ENCODE results near the gene PLEKHM3.

Gene PLEKHM3

GRCh38 chr2:208000701-208001395 is 24.5 kb downstream of the PLEKHM3 start:
- DNase-seq (ENCODE audit: low spot score in 2 of 2) (no peak), ATAC-seq (replicated peaks; ENCODE audit: extremely low read depth, poor library complexity, severe bottlenecking) (no peak)
- H3K36me3 Mint-ChIP-seq (ENCODE audit: insufficient read depth): peaks cover 14% of the 10 kb centered on the region
- H3K9me3 Mint-ChIP-seq: no peaks in the 10 kb centered on the region
- H3K4me1 Mint-ChIP-seq: peaks cover 27% of the 10 kb centered on the region
- H3K27me3 Mint-ChIP-seq: no peaks in the 10 kb centered on the region
- H3K4me3 Mint-ChIP-seq: no peak overlapping the region
- no peak overlapping the region for H3K27ac Mint-ChIP-seq (ENCODE audit: low read depth)

GRCh38 chr2:207996848-207997247 is 28.5 kb downstream of the PLEKHM3 start:
- no peak for DNase-seq (ENCODE audit: low spot score in 2 of 2)
- no peak overlapping the region for H3K27ac Mint-ChIP-seq (ENCODE audit: low read depth)
- H3K36me3 Mint-ChIP-seq (ENCODE audit: insufficient read depth): peaks cover 14% of the 10 kb centered on the region
- no peaks in the 10 kb centered on the region for H3K9me3 Mint-ChIP-seq
- no peak for ATAC-seq (replicated peaks; ENCODE audit: extremely low read depth, poor library complexity, severe bottlenecking)
- H3K4me1 Mint-ChIP-seq: peaks cover 48% of the 10 kb centered on the region
- H3K4me3 Mint-ChIP-seq: no peak overlapping the region
- H3K27me3 Mint-ChIP-seq: no peaks in the 10 kb centered on the region

GRCh38 chr2:207995887-207996286 is 29.4 kb downstream of the PLEKHM3 start:
- ATAC-seq (replicated peaks; ENCODE audit: extremely low read depth, poor library complexity, severe bottlenecking): no peak
- H3K9me3 Mint-ChIP-seq: no peaks in the 10 kb centered on the region
- no peak overlapping the region for H3K4me3 Mint-ChIP-seq
- no peak for DNase-seq (ENCODE audit: low spot score in 2 of 2)
- peaks cover 47% of the 10 kb centered on the region for H3K4me1 Mint-ChIP-seq
- H3K27me3 Mint-ChIP-seq: no peaks in the 10 kb centered on the region
- H3K36me3 Mint-ChIP-seq (ENCODE audit: insufficient read depth): peaks cover 11% of the 10 kb centered on the region
- H3K27ac Mint-ChIP-seq (ENCODE audit: low read depth): no peak overlapping the region

DNA sequence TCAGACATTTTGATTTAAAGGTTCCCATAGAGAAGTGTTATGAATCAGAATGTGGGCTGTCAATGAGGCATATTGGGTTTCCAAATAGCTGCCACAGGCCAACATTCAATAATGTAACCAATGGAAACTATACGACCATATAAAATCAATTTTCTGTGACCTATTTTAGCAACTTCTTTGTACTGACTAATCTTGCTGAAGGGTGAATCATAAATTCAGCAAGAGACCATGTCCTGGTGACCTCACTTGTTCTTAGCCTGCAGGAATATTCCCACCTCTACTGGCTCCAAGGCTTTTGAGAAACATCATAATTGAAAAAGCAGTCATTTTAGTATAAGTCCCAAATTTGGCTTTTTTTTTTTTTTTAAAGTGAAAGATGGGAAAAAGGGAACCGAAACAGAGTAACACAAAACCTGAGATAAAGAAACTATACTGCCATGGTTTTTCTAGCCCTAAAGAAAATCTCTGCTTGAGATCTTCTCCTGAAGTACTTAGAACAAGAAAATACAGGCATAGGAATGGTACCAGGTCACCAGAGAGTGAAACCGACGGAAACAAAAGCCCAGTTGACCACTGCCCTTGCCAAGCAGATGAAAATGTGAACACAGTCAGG is 32.1 kb downstream of the PLEKHM3 start:
- H3K36me3 Mint-ChIP-seq (ENCODE audit: insufficient read depth): no peaks in the 10 kb centered on the region
- ATAC-seq (replicated peaks; ENCODE audit: extremely low read depth, poor library complexity, severe bottlenecking): no peak
- no peak for DNase-seq (ENCODE audit: low spot score in 2 of 2)
- no peaks in the 10 kb centered on the region for H3K27me3 Mint-ChIP-seq
- no peaks in the 10 kb centered on the region for H3K9me3 Mint-ChIP-seq
- no peak overlapping the region for H3K4me3 Mint-ChIP-seq
- peaks cover 39% of the 10 kb centered on the region for H3K4me1 Mint-ChIP-seq
- H3K27ac Mint-ChIP-seq (ENCODE audit: low read depth): no peak overlapping the region

GRCh38 chr2:207991944-207992343 is 33.4 kb downstream of the PLEKHM3 start:
- peaks cover 33% of the 10 kb centered on the region for H3K4me1 Mint-ChIP-seq
- ATAC-seq (replicated peaks; ENCODE audit: extremely low read depth, poor library complexity, severe bottlenecking) (no peak), DNase-seq (ENCODE audit: low spot score in 2 of 2) (no peak)
- peaks cover 2% of the 10 kb centered on the region for H3K36me3 Mint-ChIP-seq (ENCODE audit: insufficient read depth)
- no peak overlapping the region for H3K27ac Mint-ChIP-seq (ENCODE audit: low read depth)
- H3K27me3 Mint-ChIP-seq: no peaks in the 10 kb centered on the region
- H3K9me3 Mint-ChIP-seq: no peaks in the 10 kb centered on the region
- H3K4me3 Mint-ChIP-seq: no peak overlapping the region

GRCh38 chr2:207990784-207991183 is 34.5 kb downstream of the PLEKHM3 start:
- Mint-ChIP-seq H3K4me1 (peaks cover 23% of the 10 kb centered on the region), H3K27me3 (no peaks in the 10 kb centered on the region), H3K4me3 (no peak overlapping the region), H3K27ac (ENCODE audit: low read depth) (no peak overlapping the region), H3K36me3 (ENCODE audit: insufficient read depth) (peaks cover 2% of the 10 kb centered on the region), H3K9me3 (no peaks in the 10 kb centered on the region)
- no peak for ATAC-seq (replicated peaks; ENCODE audit: extremely low read depth, poor library complexity, severe bottlenecking)
- DNase-seq (ENCODE audit: low spot score in 2 of 2): no peak

- Mint-ChIP-seq H3K9me3 (no peaks in the 10 kb centered on the region), H3K36me3 (ENCODE audit: insufficient read depth) (peaks cover 4% of the 10 kb centered on the region), H3K27ac (ENCODE audit: low read depth) (no peak overlapping the region), H3K4me3 (no peak overlapping the region), H3K4me1 (peaks cover 15% of the 10 kb centered on the region), H3K27me3 (no peaks in the 10 kb centered on the region)
- ATAC-seq (replicated peaks; ENCODE audit: extremely low read depth, poor library complexity, severe bottlenecking) (no peak), DNase-seq (ENCODE audit: low spot score in 2 of 2) (no peak)
Observed at GRCh38 chr2:207988975-207989374, 36.4 kb downstream of the PLEKHM3 start.

GRCh38 chr2:207987025-207987716 is 38.2 kb downstream of the PLEKHM3 start:
- no peak overlapping the region for H3K27ac Mint-ChIP-seq (ENCODE audit: low read depth)
- H3K9me3 Mint-ChIP-seq: no peaks in the 10 kb centered on the region
- H3K36me3 Mint-ChIP-seq (ENCODE audit: insufficient read depth): peaks cover 4% of the 10 kb centered on the region
- H3K4me3 Mint-ChIP-seq: no peak overlapping the region
- DNase-seq (ENCODE audit: low spot score in 2 of 2): no peak
- no peak for ATAC-seq (replicated peaks; ENCODE audit: extremely low read depth, poor library complexity, severe bottlenecking)
- H3K4me1 Mint-ChIP-seq: peaks cover 13% of the 10 kb centered on the region
- H3K27me3 Mint-ChIP-seq: no peaks in the 10 kb centered on the region

DNA sequence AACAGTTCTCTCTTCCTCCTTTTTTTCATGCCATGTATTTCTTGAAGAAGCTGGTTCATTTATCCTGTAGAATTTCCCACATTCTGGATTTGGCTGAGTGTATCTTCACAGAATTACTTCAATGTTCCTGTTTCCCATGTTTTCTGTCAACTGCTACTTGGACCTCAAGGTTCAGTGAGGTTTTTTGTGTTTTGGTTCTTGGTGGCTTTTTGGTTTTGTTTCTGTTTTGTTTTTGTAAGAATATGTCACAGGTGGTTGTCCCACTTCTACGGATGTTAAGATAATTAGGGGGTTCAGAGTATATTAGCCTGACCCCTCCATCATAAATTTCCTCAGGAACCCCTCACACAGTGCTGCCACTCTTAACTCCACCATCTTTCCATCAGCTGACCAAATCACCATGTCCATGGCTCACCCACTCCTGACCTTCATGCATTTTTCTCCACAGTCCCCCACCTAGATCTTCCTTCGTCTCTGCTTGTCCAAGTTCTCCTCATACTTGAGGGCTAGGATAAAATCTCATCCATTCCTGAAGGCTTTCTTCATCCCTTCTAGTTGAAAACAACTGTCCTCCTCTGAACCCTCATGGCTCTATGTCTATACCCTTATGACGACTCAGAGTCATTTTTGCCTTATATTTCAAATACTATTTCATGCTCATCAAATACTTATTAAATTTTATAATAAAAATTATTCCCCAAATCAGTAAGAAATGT is 40.4 kb downstream of the PLEKHM3 start:
- Mint-ChIP-seq H3K4me3 (no peak overlapping the region), H3K4me1 (peaks cover 13% of the 10 kb centered on the region), H3K36me3 (ENCODE audit: insufficient read depth) (peaks cover 7% of the 10 kb centered on the region), H3K9me3 (no peaks in the 10 kb centered on the region), H3K27ac (ENCODE audit: low read depth) (no peak overlapping the region), H3K27me3 (no peaks in the 10 kb centered on the region)
- ATAC-seq (replicated peaks; ENCODE audit: extremely low read depth, poor library complexity, severe bottlenecking) (no peak), DNase-seq (ENCODE audit: low spot score in 2 of 2) (no peak)

- Mint-ChIP-seq H3K4me1 (peaks cover 13% of the 10 kb centered on the region), H3K9me3 (no peaks in the 10 kb centered on the region), H3K27ac (ENCODE audit: low read depth) (no peak overlapping the region), H3K4me3 (no peak overlapping the region), H3K36me3 (ENCODE audit: insufficient read depth) (peaks cover 7% of the 10 kb centered on the region), H3K27me3 (no peaks in the 10 kb centered on the region)
- no peak for ATAC-seq (replicated peaks; ENCODE audit: extremely low read depth, poor library complexity, severe bottlenecking)
- no peak for DNase-seq (ENCODE audit: low spot score in 2 of 2)
Observed at GRCh38 chr2:207983641-207984042, 41.7 kb downstream of the PLEKHM3 start.

GRCh38 chr2:207978177-207978948 is 47.0 kb downstream of the PLEKHM3 start:
- no peaks in the 10 kb centered on the region for H3K27me3 Mint-ChIP-seq
- ATAC-seq (replicated peaks; ENCODE audit: extremely low read depth, poor library complexity, severe bottlenecking): no peak
- H3K36me3 Mint-ChIP-seq (ENCODE audit: insufficient read depth): peaks cover 15% of the 10 kb centered on the region
- H3K27ac Mint-ChIP-seq (ENCODE audit: low read depth): no peak overlapping the region
- no peak overlapping the region for H3K4me3 Mint-ChIP-seq
- H3K4me1 Mint-ChIP-seq: peaks cover 6% of the 10 kb centered on the region
- DNase-seq (ENCODE audit: low spot score in 2 of 2): no peak
- no peaks in the 10 kb centered on the region for H3K9me3 Mint-ChIP-seq

GRCh38 chr2:207975921-207976320 is 49.4 kb downstream of the PLEKHM3 start:
- ATAC-seq (replicated peaks; ENCODE audit: extremely low read depth, poor library complexity, severe bottlenecking) (no peak), DNase-seq (ENCODE audit: low spot score in 2 of 2) (no peak)
- Mint-ChIP-seq H3K4me3 (no peak overlapping the region), H3K4me1 (peaks cover 12% of the 10 kb centered on the region), H3K27me3 (no peaks in the 10 kb centered on the region), H3K27ac (ENCODE audit: low read depth) (no peak overlapping the region), H3K36me3 (ENCODE audit: insufficient read depth) (peaks cover 11% of the 10 kb centered on the region), H3K9me3 (no peaks in the 10 kb centered on the region)
